Adrenal gland (tissue), 12 donors: ENCODE measurements around the gene KIFBP. TPM values are rescaled to one million over a fixed set of nuclear protein-coding genes. Genes with fewer than 3 reads are reported as not detected.
A peak's percentile ranks its signal among the peaks of the same experiment; 100 is the strongest.

Experiments
- DNase-seq, 7 donors: peaks; one replicate each; pipeline ENCODE4 v3.0.0-alpha.2; 2019 to 2020
- H3K27ac ChIP-seq, 5 donors: fragments of 200-600 bp; sonication (generic) in 4 of 5; 1 replicate in 3 of 5; 2 replicates in 2 of 5; pipeline versions ENCODE4 v1.5.1 to v1.8.0; 2016 to 2020; ENCODE audit warnings: mild to moderate bottlenecking in 1 of 5
- H3K27me3 ChIP-seq: fragments of 200-600 bp; 2 replicates; pipeline ENCODE4 v1.8.0; 2021
- H3K36me3 ChIP-seq, 2 donors: fragments of 200-600 bp; replicated peaks in 1 of 2; 1 replicate in 1 of 2; 2 replicates in 1 of 2; pipeline versions ENCODE4 v1.5.1 to v1.8.0; 2018 to 2022
- H3K4me1 ChIP-seq, 2 donors: fragments of 200-600 bp; replicated peaks in 1 of 2; 1 replicate in 1 of 2; 2 replicates in 1 of 2; pipeline versions ENCODE4 v1.5.1 to v1.8.0; 2018 to 2021
- H3K4me3 ChIP-seq, 4 donors: fragments of 200-600 bp; sonication (generic) in 3 of 4; one replicate each; pipeline ENCODE4 v1.5.1; 2016 to 2018
- H3K9me3 ChIP-seq, 3 donors: fragments of 200-600 bp; sonication (generic) in 1 of 3; replicated peaks in 1 of 3; 1 replicate in 2 of 3; 2 replicates in 1 of 3; pipeline versions ENCODE4 v1.5.1 to v1.8.0; 2016 to 2021
- CTCF ChIP-seq, 6 experiments: fragments of 450-650 bp in 4 of 6; fragments of 200-600 bp in 2 of 6; sonication (generic) in 1 of 6; IDR thresholded peaks; 1 replicate in 5 of 6; 2 replicates in 1 of 6; pipeline versions ENCODE4 v1.5.1 to v1.8.0; 2016 to 2021; ENCODE audit warnings: antibody characterized with exemption in 6 of 6, mild to moderate bottlenecking in 2 of 6, moderate library complexity in 1 of 6
- POLR2A ChIP-seq, 2 donors: fragments of 450-650 bp; IDR thresholded peaks; one replicate each; pipeline ENCODE4 v1.6.1; 2017; ENCODE audit warnings: antibody characterized with exemption in 2 of 2, mild to moderate bottlenecking in 2 of 2, moderate library complexity in 1 of 2
- WGBS, 4 donors: extraction: QIAGEN DNeasy Blood & Tissue Kit in 2 of 4; methylation state at CpG; one replicate each; pipeline versions ENCODE4 v1.1.5 to v1.1.7; 2013 to 2017; 5-methylcytosine and 5-hydroxymethylcytosine counted together
- intact Hi-C, 2 donors: fragments of 100-400 bp; cut with DNase I; formaldehyde crosslinking; loops; one replicate each; pipeline versions ENCODE4 v1.14.1 to v1.15.0; 2022 to 2023
- polyA plus RNA-seq, 3 donors: library from polyadenylated mRNA; stranded (reverse); fragments of 200-250 nt in 2 of 3; fragments of 350-450 nt in 1 of 3; fragmentation: Illumina TruSeq in 1 of 3; extraction: RNeasy Lipid Tissue Mini Kit (QIAGEN cat#74804) in 1 of 3; gene quantifications; one replicate each; pipeline ENCODE4 v1.2.3, GENCODE V29; 2013 to 2014
- total RNA-seq, 9 donors: library from RNA; depleted of rRNA in 4 of 9; stranded (reverse); fragments of >200 nt in 4 of 9; fragments of 120-200 nt in 1 of 9; fragmentation: NEBNext Ultra II Directional in 1 of 9; extraction: Animal tissue kit (Norgen Biotek cat#: 25700) in 1 of 9; gene quantifications; one replicate each; pipeline versions ENCODE4 v1.1.0 to v1.2.4, GENCODE V29; 2013 to 2023
- donor health status: healthy with polysubstance abuse.
- donor health status: Bipolar disorder and iron deficiency.
- donor health status: DM: yes; HTN: yes; CAD: no.
- donor health status: DM: no; HTN: no; CAD: no.
- donor health status: DM: no; HTN: no; CAD: no.
- donor health status: DM: yes; HTN: yes; CAD: no.

Gene KIFBP
- total and polyA plus RNA-seq, 12 donors, result 15.1 to 76.2 (median 41.0) TPM

GRCh38 chr10:68950598-68950997 is 38.0 kb upstream of the KIFBP start:
- WGBS, 4 donors, result 92 to 98% (median 96%) methylated on average over 3 of the region's 3 CpGs
- peaks cover 0 to 46% of the 10 kb centered on the region in 2 donors for H3K36me3 ChIP-seq
- TF ChIP-seq POLR2A (IDR thresholded peaks at IDR 0.05) (no peak), CTCF (IDR thresholded peaks at IDR 0.05) (no peak)
- no peaks in the 10 kb centered on the region for H3K9me3 ChIP-seq
- no peak overlapping the region for H3K27ac ChIP-seq
- intact Hi-C loops, result no loop called here
- no peaks in the 10 kb centered on the region for H3K27me3 ChIP-seq
- no peak for DNase-seq
- peaks cover 0 to 7% of the 10 kb centered on the region in 2 donors for H3K4me1 ChIP-seq
- no peak overlapping the region for H3K4me3 ChIP-seq

- Histone ChIP-seq H3K4me3 (no peak overlapping the region), H3K36me3 (peaks cover 0 to 11% of the 10 kb centered on the region in 2 donors), H3K4me1 (peaks cover 6 to 23% of the 10 kb centered on the region in 2 donors), H3K27me3 (no peaks in the 10 kb centered on the region), H3K9me3 (no peaks in the 10 kb centered on the region), H3K27ac (no peak overlapping the region)
- TF ChIP-seq CTCF (IDR thresholded peaks at IDR 0.05), result no peak
- no peak for TF ChIP-seq POLR2A (IDR thresholded peaks at IDR 0.05)
- 91 to 95% (median 92%) methylated on average over 12 of the region's 12 CpGs for WGBS, 4 donors
- no peak for DNase-seq
- intact Hi-C loops, result no loop called here
Measured at GRCh38 chr10:68954904-68955303, 33.7 kb upstream of the KIFBP start.

DNA sequence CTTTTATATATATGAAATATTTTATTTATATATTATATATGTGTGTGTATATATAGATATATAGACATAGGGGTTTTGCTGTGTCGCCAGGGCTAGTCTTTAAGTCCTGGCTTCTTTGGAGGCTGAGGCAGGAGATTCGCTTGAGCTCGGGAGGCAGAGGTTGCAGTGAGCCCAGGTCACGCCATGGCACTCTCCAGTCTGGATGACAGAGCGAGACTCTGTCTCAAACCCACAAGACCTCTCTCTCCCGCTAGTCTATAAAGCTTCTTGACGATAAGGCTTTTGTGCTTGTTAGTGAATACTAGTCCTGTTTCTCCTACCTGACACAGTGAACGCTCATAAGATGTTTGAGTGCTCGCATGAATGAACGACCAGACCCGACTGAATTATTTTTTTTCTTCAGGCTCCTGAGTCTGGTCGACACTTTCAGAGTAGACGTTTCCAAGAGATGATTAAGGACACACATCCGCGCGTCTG is 33.2 kb upstream of the KIFBP start:
- H3K4me3 ChIP-seq, result peak overlapping the region; percentile 25 to 88 (median 57)
- peak in 2 of 7 donors; percentile 11 to 29 for DNase-seq
- no peaks in the 10 kb centered on the region for H3K9me3 ChIP-seq
- H3K4me1 ChIP-seq, result peaks cover 6 to 23% of the 10 kb centered on the region in 2 donors
- H3K27me3 ChIP-seq, result no peaks in the 10 kb centered on the region
- H3K27ac ChIP-seq, result peak overlapping the region; percentile 73 to 98 (median 91)
- TF ChIP-seq CTCF (IDR thresholded peaks at IDR 0.05), result no peak
- TF ChIP-seq POLR2A (IDR thresholded peaks at IDR 0.05), result no peak
- WGBS, 4 donors, result 4 to 5% (median 5%) methylated on average over 16 of the region's 16 CpGs
- intact Hi-C loops, result no loop called here
- H3K36me3 ChIP-seq, result peaks cover 0 to 11% of the 10 kb centered on the region in 2 donors

- H3K9me3 ChIP-seq, result no peaks in the 10 kb centered on the region
- peaks cover 0 to 13% of the 10 kb centered on the region in 2 donors for H3K36me3 ChIP-seq
- H3K27ac ChIP-seq, result peak within 1 kb of the TSS; percentile 73 to 98 (median 91)
- peak within 1 kb of the TSS; percentile 25 to 88 (median 57) for H3K4me3 ChIP-seq
- intact Hi-C loops, result no loop called here
- H3K27me3 ChIP-seq, result no peaks in the 10 kb centered on the region
- peak; percentile 86 to 95 (median 92) for DNase-seq
- 0% methylated on average over 24 to 53 of the region's 53 CpGs for WGBS, 4 donors
- TF ChIP-seq POLR2A (IDR thresholded peaks at IDR 0.05), result peak in 1 of 2 donors; percentile 55
- peak in 5 of 6 experiments; percentile 43 to 78 (median 55) for TF ChIP-seq CTCF (IDR thresholded peaks at IDR 0.05)
- H3K4me1 ChIP-seq, result peaks cover 6 to 23% of the 10 kb centered on the region in 2 donors
Measured at GRCh38 chr10:68955832-68956532, 32.6 kb upstream of the KIFBP start, which contains the start of gene DDX21. DDX21 (plus strand) TSS chr10:68956170; CDS start chr10:68956226, 56 bp downstream.
